H1 (cell line): Measurements from ENCODE around the gene NPAT. TPM values are rescaled to one million over a fixed set of nuclear protein-coding genes. Genes with fewer than 3 reads are reported as not detected.

Source experiments
- CTCF ChIA-PET: fragments of 300-600 bp; sonication (Branson Sonifier 250); formaldehyde crosslinking; loops from one replicate; lab custom pipeline; 2021; ENCODE audit not compliant: partially characterized antibody; lab: Charles Lee
- POLR2A ChIA-PET: fragments of 300-600 bp; sonication (Branson Sonifier 250); formaldehyde crosslinking; loops from one replicate; lab custom pipeline; 2021; ENCODE audit warnings: inconsistent platforms; ENCODE audit not compliant: partially characterized antibody; lab: Charles Lee
- DNase-seq, 2 experiments: peaks; one replicate each; pipeline versions ENCODE4 v3.0.0 to v3.0.0-alpha.2; 2010 to 2022; ENCODE audit warnings: low spot score in 2 of 2, low read depth in 1 of 2, mixed read lengths in 1 of 2
- FAIRE-seq: peaks from 2 replicates; lab custom pipeline; 2011; peaks lifted over from hg19 to GRCh38; lab: Jason Lieb, UNC
- H2AFZ ChIP-seq: 2 replicates; pipeline ENCODE4 v1.8.1; 2012; ENCODE audit warnings: low read length, inconsistent platforms
- H2AK5ac ChIP-seq: 2 replicates; pipeline ENCODE4 v1.6.1; 2013; ENCODE audit warnings: low read depth, low read length
- H2BK120ac ChIP-seq: replicated peaks from 2 replicates; pipeline ENCODE3; 2013; ENCODE audit warnings: low read depth, low read length, inconsistent platforms
- H2BK12ac ChIP-seq: 2 replicates; pipeline ENCODE4 v1.6.1; 2013; ENCODE audit warnings: low read depth, low read length
- H2BK15ac ChIP-seq: 2 replicates; pipeline ENCODE4 v1.6.1; 2013; ENCODE audit warnings: low read length
- H2BK20ac ChIP-seq: 2 replicates; pipeline ENCODE4 v1.6.1; 2013; ENCODE audit warnings: low read length
- H2BK5ac ChIP-seq: 2 replicates; pipeline ENCODE4 v1.6.1; 2013; ENCODE audit warnings: low read depth, low read length
- H3K14ac ChIP-seq: 2 replicates; pipeline ENCODE4 v1.6.1; 2013; ENCODE audit warnings: inconsistent platforms; ENCODE audit not compliant: insufficient read length
- H3K18ac ChIP-seq: 2 replicates; pipeline ENCODE4 v1.6.1; 2013; ENCODE audit warnings: low read length; ENCODE audit errors: extremely low read depth
- H3K23ac ChIP-seq: 2 replicates; pipeline ENCODE4 v1.6.1; 2013; ENCODE audit warnings: inconsistent platforms; ENCODE audit not compliant: insufficient read length
- H3K23me2 ChIP-seq: 2 replicates; pipeline ENCODE4 v1.6.1; 2013; ENCODE audit warnings: low read depth, low read length
- H3K27ac ChIP-seq: 2 replicates; pipeline ENCODE4 v1.6.1; 2011; ENCODE audit warnings: low read depth, low read length, inconsistent platforms
- H3K27me3 ChIP-seq, 4 experiments: replicated peaks in 1 of 4; 1 replicate in 1 of 4; 2 replicates in 3 of 4; pipeline versions ENCODE4 v1.6.1 to v1.8.1; 2011 to 2013; ENCODE audit warnings: low read length in 3 of 4, mild to moderate bottlenecking in 3 of 4, inconsistent platforms in 2 of 4, mixed read lengths in 2 of 4, moderate library complexity in 1 of 4; ENCODE audit not compliant: control insufficient read depth in 3 of 4, insufficient read depth in 3 of 4; ENCODE audit errors: extremely low read depth in 1 of 4
- H3K36me3 ChIP-seq, 4 experiments: 2 replicates each; pipeline versions ENCODE4 v1.6.1 to v1.8.1; 2011 to 2013; ENCODE audit warnings: mild to moderate bottlenecking in 4 of 4, low read length in 3 of 4, moderate library complexity in 2 of 4, control low read depth in 1 of 4, inconsistent platforms in 1 of 4; ENCODE audit not compliant: insufficient read depth in 4 of 4, control insufficient read depth in 2 of 4
- H3K4ac ChIP-seq: replicated peaks from 2 replicates; pipeline ENCODE3; 2013; ENCODE audit warnings: low read length, low read depth, mixed read lengths, inconsistent platforms; ENCODE audit not compliant: insufficient read length
- H3K4me1 ChIP-seq, 4 experiments: replicated peaks in 1 of 4; 1 replicate in 1 of 4; 2 replicates in 3 of 4; pipeline versions ENCODE4 v1.6.1 to v1.8.1; 2011 to 2013; ENCODE audit warnings: low read length in 3 of 4, inconsistent platforms in 2 of 4, mixed read lengths in 1 of 4; ENCODE audit not compliant: insufficient read depth in 4 of 4, control insufficient read depth in 3 of 4
- H3K4me2 ChIP-seq, 2 experiments: 2 replicates each; pipeline versions ENCODE4 v1.6.1 to v1.8.1; 2011 to 2013; ENCODE audit warnings: low read depth in 2 of 2, low read length in 2 of 2, control low read depth in 1 of 2, inconsistent platforms in 1 of 2, mild to moderate bottlenecking in 1 of 2; ENCODE audit not compliant: insufficient read depth in 1 of 2
- H3K4me3 ChIP-seq, 4 experiments: fragments of 200-600, 300-600 bp in 1 of 4; sonication (generic), shearing (Covaris generic), sonication (Bioruptor Twin) in 1 of 4; 2 replicates each; pipeline versions ENCODE4 v1.5.1 to v1.8.1; 2011 to 2016; ENCODE audit warnings: low read length in 4 of 4, low read depth in 3 of 4, control low read depth in 2 of 4, inconsistent platforms in 2 of 4, mild to moderate bottlenecking in 2 of 4, mixed read lengths in 1 of 4, moderate library complexity in 1 of 4; ENCODE audit not compliant: insufficient read depth in 2 of 4; ENCODE audit errors: extremely low read depth in 1 of 4
- H3K56ac ChIP-seq: replicated peaks from 2 replicates; pipeline ENCODE3; 2013; ENCODE audit warnings: low read depth, mild to moderate bottlenecking, mixed read lengths, low read length, inconsistent platforms; ENCODE audit not compliant: insufficient read length
- H3K79me1 ChIP-seq: 2 replicates; pipeline ENCODE4 v1.6.1; 2013; ENCODE audit warnings: low read depth, low read length, control low read depth
- H3K79me2 ChIP-seq, 2 experiments: 2 replicates each; pipeline versions ENCODE4 v1.6.1 to v1.8.1; 2012 to 2013; ENCODE audit warnings: low read length in 2 of 2, mild to moderate bottlenecking in 2 of 2, inconsistent platforms in 1 of 2; ENCODE audit not compliant: insufficient read depth in 2 of 2, control insufficient read depth in 1 of 2
- H3K9ac ChIP-seq, 4 experiments: replicated peaks in 1 of 4; 1 replicate in 1 of 4; 2 replicates in 3 of 4; pipeline versions ENCODE4 v1.6.1 to v1.8.1; 2011 to 2013; ENCODE audit warnings: low read depth in 3 of 4, low read length in 3 of 4, control low read depth in 2 of 4, mild to moderate bottlenecking in 2 of 4, moderate library complexity in 2 of 4, inconsistent platforms in 1 of 4; ENCODE audit errors: extremely low read depth in 1 of 4
- H3K9me3 ChIP-seq, 2 experiments: 2 replicates each; pipeline versions ENCODE4 v1.6.1 to v1.8.1; 2012 to 2013; ENCODE audit warnings: mild to moderate bottlenecking in 2 of 2, moderate library complexity in 2 of 2, control low read depth in 1 of 2, inconsistent platforms in 1 of 2, low read depth in 1 of 2, low read length in 1 of 2, mixed read lengths in 1 of 2; ENCODE audit not compliant: insufficient read depth in 2 of 2
- H4K20me1 ChIP-seq, 2 experiments: replicated peaks in 1 of 2; 2 replicates each; pipeline versions ENCODE3 to v1.8.1; 2011 to 2013; ENCODE audit warnings: inconsistent platforms in 2 of 2, low read length in 2 of 2, mild to moderate bottlenecking in 1 of 2; ENCODE audit not compliant: insufficient read depth in 2 of 2, control insufficient read depth in 1 of 2
- H4K5ac ChIP-seq: 2 replicates; pipeline ENCODE4 v1.6.1; 2013; ENCODE audit warnings: low read length, low read depth, mixed read lengths, inconsistent platforms; ENCODE audit not compliant: insufficient read length
- H4K8ac ChIP-seq: 2 replicates; pipeline ENCODE4 v1.8.0; 2013; ENCODE audit warnings: mild to moderate bottlenecking, moderate library complexity, low read length, inconsistent platforms; ENCODE audit not compliant: insufficient read depth; ENCODE audit errors: extremely low read depth
- H4K91ac ChIP-seq: replicated peaks from 2 replicates; pipeline ENCODE3; 2013; ENCODE audit warnings: low read length, mixed read lengths, inconsistent platforms; ENCODE audit not compliant: insufficient read length
- TCF12 ChIP-seq: IDR thresholded peaks from 2 replicates; pipeline ENCODE4 v1.6.1; 2011; ENCODE audit warnings: low read depth, mild to moderate bottlenecking, low read length
- TEAD4 ChIP-seq: IDR thresholded peaks from 2 replicates; pipeline ENCODE4 v1.6.1; 2012; ENCODE audit warnings: low read depth, low read length, inconsistent platforms, mixed read lengths
- WGBS, 2 experiments: shearing (Covaris generic) in 1 of 2; methylation state at CpG; one replicate each; pipeline versions ENCODE4 v1.1.6 to v1.1.7; 2013 to 2015; ENCODE audit warnings: low lambda C conversion rate in 2 of 2, mixed read lengths in 2 of 2, inconsistent platforms in 1 of 2, low coverage in 1 of 2, missing lambda C conversion rate in 1 of 2; ENCODE audit not compliant: insufficient replicate concordance in 2 of 2, insufficient coverage in 1 of 2, insufficient read length in 1 of 2; ENCODE audit errors: extremely low coverage in 1 of 2, missing lambda C conversion rate in 1 of 2; 5-methylcytosine and 5-hydroxymethylcytosine counted together
- polyA plus RNA-seq, 7 experiments: library from polyadenylated mRNA; depleted of rRNA in 3 of 7; stranded (reverse) in 5 of 7; unstranded in 2 of 7; fragments of >200 nt in 5 of 7; fragments of 200-250 nt in 2 of 7; gene quantifications; 1 replicate in 5 of 7; 2 replicates in 1 of 7; 4 replicates in 1 of 7; pipeline versions ENCODE4 v1.2.1 to v1.2.3, GENCODE V29; 2011 to 2013; ENCODE audit warnings: missing spikeins in 2 of 7, mixed read lengths in 2 of 7
- total RNA-seq: library from RNA; stranded (reverse); fragmentation: NEBNext Ultra II Directional; extraction: Animal tissue kit (Norgen Biotek cat#: 25700); gene quantifications from 2 replicates; pipeline ENCODE4 v1.2.1, GENCODE V29; 2021

The NPAT gene
- total and polyA plus RNA-seq, 2 of the 8 experiments (the other 6 are each of a cell fraction or from before 2014, with no cell fraction given) = 4.6 to 23.4 TPM

GRCh38 chr11:108115500-108116140 lies 106.8 kb downstream of the NPAT start:
- TF ChIP-seq TCF12 (no peak), TEAD4 (0 out of 2 replicates have a peak, but pooled peaks have one; percentile 17)
- CTCF ChIA-PET = interaction anchor here (1.0 to 1.6 kb wide), 4 partner anchors 8 to 116 kb away, joined by 3 to 4 read pairs (median 3); partner anchors contain the start of gene CUL5
- Histone ChIP-seq H3K18ac (no peak overlapping the region), H2BK15ac (no peak overlapping the region), H4K20me1 (no peaks in the 10 kb centered on the region), H3K27ac (no peak overlapping the region), H2AK5ac (no peak overlapping the region), H4K8ac (no peak overlapping the region), H2BK5ac (no peak overlapping the region), H3K4me1 (peaks cover 0 to 8% (median 0%) of the 10 kb centered on the region in 4 experiments; a peak in 3 of 7 replicates), H2BK20ac (no peak overlapping the region), H3K14ac (no peak overlapping the region), H3K79me1 (no peaks in the 10 kb centered on the region), H4K91ac (no peak overlapping the region), H3K56ac (no peak overlapping the region), H3K4ac (no peak overlapping the region), H3K4me2 (no peak overlapping the region), H2AFZ (no peak overlapping the region), H3K9ac (no peak overlapping the region), H3K23me2 (no peaks in the 10 kb centered on the region), H3K79me2 (no peaks in the 10 kb centered on the region), H2BK12ac (no peak overlapping the region), H3K4me3 (no peak overlapping the region), H3K36me3 (no peaks in the 10 kb centered on the region), H3K9me3 (no peaks in the 10 kb centered on the region), H3K23ac (no peak overlapping the region), H3K27me3 (no peaks in the 10 kb centered on the region), H2BK120ac (no peak overlapping the region), H4K5ac (no peak overlapping the region)
- DNase-seq (peak in 1 of 2 experiments; percentile 45), FAIRE-seq (peak; percentile 48)
- 68% methylated on average over 5 of the region's 5 CpGs; no CpG with 5 or more reads in 1 of the 2 experiments for WGBS, 2 experiments
- POLR2A ChIA-PET = interaction anchor here (1.3 kb wide), 1 partner anchor 490 kb away, joined by 3 read pairs; no protein-coding TSS in a partner anchor
